HG03196 (cell line): ENCODE data around the gene REEP3.

Experiments
- ATAC-seq: cut with Tn5 transposase; IDR thresholded peaks from one replicate; pipeline ENCODE4 v1.9.1; 2021; ENCODE audit not compliant: unreplicated experiment

Gene REEP3

GRCh38 chr10:63584725-63585035 lies 63.5 kb downstream of the REEP3 start:
- ATAC-seq = no peak

GRCh38 chr10:63585041-63585440 lies 63.8 kb downstream of the REEP3 start:
- no peak for ATAC-seq

GRCh38 chr10:63586043-63586442 lies 64.8 kb downstream of the REEP3 start:
- no peak for ATAC-seq

GRCh38 chr10:63587191-63587590 lies 66.0 kb downstream of the REEP3 start:
- no peak for ATAC-seq

GRCh38 chr10:63588436-63589167 lies 67.4 kb downstream of the REEP3 start:
- ATAC-seq = no peak

- ATAC-seq = no peak
Measured at GRCh38 chr10:63591600-63592379, 70.6 kb downstream of the REEP3 start.

- no peak for ATAC-seq
Measured at GRCh38 chr10:63593576-63593975, 72.4 kb downstream of the REEP3 start.

- no peak for ATAC-seq
Measured at GRCh38 chr10:63595072-63595471, 73.9 kb downstream of the REEP3 start.

GRCh38 chr10:63596924-63597323 lies 75.7 kb downstream of the REEP3 start:
- no peak for ATAC-seq

- ATAC-seq = no peak
Measured at GRCh38 chr10:63600540-63600939, 79.3 kb downstream of the REEP3 start.

GRCh38 chr10:63603709-63604445 lies 82.7 kb downstream of the REEP3 start:
- peak; percentile 86 for ATAC-seq

GRCh38 chr10:63605197-63605967 lies 84.2 kb downstream of the REEP3 start:
- no peak for ATAC-seq

GRCh38 chr10:63608511-63608910 lies 87.3 kb downstream of the REEP3 start:
- no peak for ATAC-seq

- ATAC-seq = no peak
Measured at GRCh38 chr10:63611078-63611477, 89.9 kb downstream of the REEP3 start.

- ATAC-seq = no peak
Measured at GRCh38 chr10:63614371-63614891, 93.2 kb downstream of the REEP3 start.

GRCh38 chr10:63618552-63618951 lies 97.4 kb downstream of the REEP3 start:
- ATAC-seq = no peak

- ATAC-seq = no peak
Measured at GRCh38 chr10:63619426-63619825, 98.2 kb downstream of the REEP3 start.

- no peak for ATAC-seq
Measured at GRCh38 chr10:63622097-63622496, 100.9 kb downstream of the REEP3 start.

- no peak for ATAC-seq
Measured at GRCh38 chr10:63624701-63625100, 103.5 kb downstream of the REEP3 start.

- no peak for ATAC-seq
Measured at GRCh38 chr10:63627396-63627795, 106.2 kb downstream of the REEP3 start.

- no peak for ATAC-seq
Measured at GRCh38 chr10:63627881-63628296, 106.7 kb downstream of the REEP3 start.
